AG10803 (cell line): ENCODE measurements around the gene RECK.
A peak's percentile ranks its signal among the peaks of the same experiment; 100 is the strongest.

ENCODE experiments used
- DNase-seq: peaks from one replicate; pipeline ENCODE4 v3.0.0; 2010; ENCODE audit warnings: low read depth
- H3K4me3 ChIP-seq: 2 replicates; pipeline ENCODE4 v1.5.1; 2011; ENCODE audit warnings: mild to moderate bottlenecking, low read length, control low read depth
- CTCF ChIP-seq: conservative IDR thresholded peaks from 2 replicates; pipeline ENCODE4 v1.5.1; 2011; ENCODE audit warnings: mild to moderate bottlenecking, low read length, control low read depth, inconsistent platforms

RECK gene

GRCh38 chr9:36018129-36018528 lies 18.6 kb upstream of the RECK start:
- no peak for TF ChIP-seq CTCF
- no peak overlapping the region for H3K4me3 ChIP-seq
- DNase-seq: no peak

GRCh38 chr9:36018891-36019720 lies 17.6 kb upstream of the RECK start:
- TF ChIP-seq CTCF: no peak
- no peak overlapping the region for H3K4me3 ChIP-seq
- DNase-seq: peak; percentile 83

- DNase-seq: no peak
- no peak for TF ChIP-seq CTCF
- no peak overlapping the region for H3K4me3 ChIP-seq
Observed at GRCh38 chr9:36021968-36022367, 14.7 kb upstream of the RECK start.

- DNase-seq: peak; percentile 72
- peak; percentile 81 for TF ChIP-seq CTCF
- H3K4me3 ChIP-seq: no peak overlapping the region
Observed at GRCh38 chr9:36023260-36024048, 13.3 kb upstream of the RECK start.

GRCh38 chr9:36025746-36026145 lies 11.0 kb upstream of the RECK start:
- no peak for TF ChIP-seq CTCF
- no peak for DNase-seq

GRCh38 chr9:36029202-36029601 lies 7.5 kb upstream of the RECK start:
- no peak for TF ChIP-seq CTCF
- no peak for DNase-seq

More at GRCh38 chr9:36025746-36026145, 11.0 kb upstream of the RECK start:
- no peak overlapping the region for H3K4me3 ChIP-seq

More at GRCh38 chr9:36029202-36029601, 7.5 kb upstream of the RECK start:
- no peak overlapping the region for H3K4me3 ChIP-seq
